Measurements from ENCODE around the gene BRSK1. TPM values are rescaled to one million over a fixed set of nuclear protein-coding genes. Genes with fewer than 3 reads are reported as not detected.

BRSK1 gene
- total and polyA plus RNA-seq, 2 of the 8 experiments (the other 6 are each of a cell fraction or from before 2014, with no cell fraction given), result 27.6 to 32.7 TPM

- no peak overlapping the region for H2BK15ac ChIP-seq (ENCODE audit: low read length)
- H2BK120ac ChIP-seq (replicated peaks; ENCODE audit: low read depth, low read length), result no peak overlapping the region
- no peak overlapping the region for H2BK20ac ChIP-seq (ENCODE audit: low read length)
- H3K9ac ChIP-seq (replicated peaks in 1 of 4; ENCODE audit: extremely low read depth in 1 of 4, low read depth in 3 of 4, low read length in 3 of 4), result no peak overlapping the region
- H3K4me2 ChIP-seq (ENCODE audit: insufficient read depth in 1 of 2, low read depth in 2 of 2, low read length in 2 of 2), result no peak overlapping the region; a peak in 2 of 4 replicates
- FAIRE-seq (no peak), DNase-seq (ENCODE audit: low read depth in 1 of 2, low spot score in 2 of 2) (no peak)
- 82% methylated on average over 23 of the region's 23 CpGs; no CpG with 5 or more reads in 1 of the 2 experiments for WGBS, 2 experiments (ENCODE audit: extremely low coverage in 1 of 2, insufficient coverage in 1 of 2, insufficient read length in 1 of 2, insufficient replicate concordance in 2 of 2, low coverage in 1 of 2, low lambda C conversion rate in 2 of 2, missing lambda C conversion rate in 1 of 2)
- H4K8ac ChIP-seq (ENCODE audit: extremely low read depth, insufficient read depth, low read length), result no peak overlapping the region
- H4K91ac ChIP-seq (replicated peaks; ENCODE audit: insufficient read length, low read length), result no peak overlapping the region
- H3K23ac ChIP-seq (ENCODE audit: insufficient read length), result no peak overlapping the region
- H2AK5ac ChIP-seq (ENCODE audit: low read depth, low read length), result no peak overlapping the region
- H3K4me3 ChIP-seq (ENCODE audit: extremely low read depth in 1 of 4, insufficient read depth in 2 of 4, low read depth in 3 of 4, low read length in 4 of 4), result no peak overlapping the region
- peaks cover 17 to 94% of the 10 kb centered on the region in 2 experiments for H3K79me2 ChIP-seq (ENCODE audit: control insufficient read depth in 1 of 2, insufficient read depth in 2 of 2, low read length in 2 of 2)
- H3K56ac ChIP-seq (replicated peaks; ENCODE audit: insufficient read length, low read depth, low read length), result no peak overlapping the region
- H3K9me3 ChIP-seq (ENCODE audit: insufficient read depth in 2 of 2, low read depth in 1 of 2, low read length in 1 of 2), result no peaks in the 10 kb centered on the region
- CTCF ChIA-PET (ENCODE audit: partially characterized antibody), result interaction anchor here (0.9 to 4.7 kb wide), 8 partner anchors 11 to 214 kb away, joined by 3 to 32 read pairs (median 4); partner anchors contain the start of gene DNAAF3
- no peak overlapping the region for H3K4ac ChIP-seq (replicated peaks; ENCODE audit: insufficient read length, low read depth, low read length)
- H3K14ac ChIP-seq (ENCODE audit: insufficient read length), result no peak overlapping the region
- no peak overlapping the region for H4K5ac ChIP-seq (ENCODE audit: insufficient read length, low read depth, low read length)
- POLR2A ChIA-PET (ENCODE audit: partially characterized antibody), result interaction anchor here (1.0 to 5.0 kb wide), 6 partner anchors 13 to 153 kb away, joined by 3 to 23 read pairs (median 4); partner anchors contain the start of gene UBE2S
- H3K27ac ChIP-seq (ENCODE audit: low read depth, low read length), result no peak overlapping the region
- H3K18ac ChIP-seq (ENCODE audit: extremely low read depth, low read length), result no peak overlapping the region
- H4K20me1 ChIP-seq (replicated peaks in 1 of 2; ENCODE audit: control insufficient read depth in 1 of 2, insufficient read depth in 2 of 2, low read length in 2 of 2), result peaks cover 34 to 53% of the 10 kb centered on the region in 2 experiments
- H2BK12ac ChIP-seq (ENCODE audit: low read depth, low read length), result no peak overlapping the region
- peaks cover 32% of the 10 kb centered on the region for H3K79me1 ChIP-seq (ENCODE audit: low read depth, low read length)
- H2BK5ac ChIP-seq (ENCODE audit: low read depth, low read length), result peak overlapping the region; percentile 46; the same call in 1 of the 2 replicates
- H3K27me3 ChIP-seq (replicated peaks in 1 of 4; ENCODE audit: control insufficient read depth in 3 of 4, extremely low read depth in 1 of 4, insufficient read depth in 3 of 4, low read length in 3 of 4), result no peaks in the 10 kb centered on the region
- no peaks in the 10 kb centered on the region for H3K36me3 ChIP-seq (ENCODE audit: control insufficient read depth in 2 of 4, insufficient read depth in 4 of 4, low read length in 3 of 4)
- peaks cover 4 to 23% (median 14%) of the 10 kb centered on the region in 4 experiments; a peak in 6 of 7 replicates for H3K4me1 ChIP-seq (replicated peaks in 1 of 4; ENCODE audit: control insufficient read depth in 3 of 4, insufficient read depth in 4 of 4, low read length in 3 of 4)
- no peak overlapping the region for H2AFZ ChIP-seq (ENCODE audit: low read length)
- H3K23me2 ChIP-seq (ENCODE audit: low read depth, low read length), result peaks cover 7% of the 10 kb centered on the region; the same call in 1 of the 2 replicates
- no peak for TF ChIP-seq JUND (IDR thresholded peaks at IDR 0.05; ENCODE audit: low read length)
- TF ChIP-seq USF2 (IDR thresholded peaks at IDR 0.05; ENCODE audit: low read length), result no peak
- no peak for TF ChIP-seq SIRT6 (IDR thresholded peaks at IDR 0.05; ENCODE audit: low read length)
- no peak for TF ChIP-seq RBBP5 (IDR thresholded peaks at IDR 0.05; ENCODE audit: borderline replicate concordance, low read depth, low read length)
- TF ChIP-seq HDAC2 (IDR thresholded peaks at IDR 0.05; ENCODE audit: borderline replicate concordance in 1 of 2, low read depth in 2 of 2, low read length in 2 of 2), result no peak
- no peak for TF ChIP-seq TCF12 (IDR thresholded peaks at IDR 0.05; ENCODE audit: low read depth, low read length)
- TF ChIP-seq RFX5 (IDR thresholded peaks at IDR 0.05; ENCODE audit: borderline replicate concordance, low read depth, low read length), result no peak
- no peak for TF ChIP-seq NRF1 (IDR thresholded peaks at IDR 0.05; ENCODE audit: low read depth, low read length)
- no peak for TF ChIP-seq CBX8 (IDR thresholded peaks at IDR 0.05; ENCODE audit: borderline replicate concordance, low read depth, low read length)
- no peak for TF ChIP-seq POLR2AphosphoS5 (IDR thresholded peaks at IDR 0.05; ENCODE audit: low read depth, low read length)
- TF ChIP-seq EZH2 (IDR thresholded peaks at IDR 0.05; ENCODE audit: low read depth, low read length, severe bottlenecking), result no peak
Measured at GRCh38 chr19:55253842-55254624, 29.8 kb upstream of the BRSK1 start.
